NK-92 (cell line): ENCODE measurements around the gene SH3RF1.
"Not testable (repeated sequence)": the region's sequence is repeated elsewhere in the genome, so short reads cannot be mapped to it uniquely, and the experiment has no call there.

ENCODE experiments used
- DNase-seq: peaks from one replicate; lab custom pipeline; 2025; ENCODE audit not compliant: unreplicated experiment; lab: John Stamatoyannopoulos, UW

SH3RF1 gene

GRCh38 chr4:169202145-169202699 is 68.5 kb downstream of the SH3RF1 start:
- DNase-seq = no peak

- no peak for DNase-seq
These were observed 69.3 kb downstream of the SH3RF1 start for GRCh38 chr4:169201222-169202144.

GRCh38 chr4:169200361-169201030 is 70.3 kb downstream of the SH3RF1 start:
- no peak for DNase-seq

- DNase-seq = no peak
These were observed 71.6 kb downstream of the SH3RF1 start for GRCh38 chr4:169199184-169199583.

- DNase-seq = no peak
These were observed 72.6 kb downstream of the SH3RF1 start for GRCh38 chr4:169198167-169198566.

- not testable (repeated sequence) for DNase-seq
These were observed 73.5 kb downstream of the SH3RF1 start for GRCh38 chr4:169197206-169197605.

GRCh38 chr4:169195032-169195431 is 75.7 kb downstream of the SH3RF1 start:
- no peak for DNase-seq

GRCh38 chr4:169189968-169190367 is 80.8 kb downstream of the SH3RF1 start:
- not testable (repeated sequence) for DNase-seq

- DNase-seq = no peak
These were observed 81.4 kb downstream of the SH3RF1 start for GRCh38 chr4:169189372-169189771.

- no peak for DNase-seq
These were observed 82.6 kb downstream of the SH3RF1 start for GRCh38 chr4:169188204-169188603.

GRCh38 chr4:169185133-169185956 is 85.4 kb downstream of the SH3RF1 start:
- no peak for DNase-seq

GRCh38 chr4:169184686-169185085 is 86.1 kb downstream of the SH3RF1 start:
- no peak for DNase-seq

GRCh38 chr4:169184236-169184635 is 86.5 kb downstream of the SH3RF1 start:
- DNase-seq = no peak

- DNase-seq = no peak
These were observed 87.2 kb downstream of the SH3RF1 start for GRCh38 chr4:169183581-169183980.

GRCh38 chr4:169179609-169180521 is 90.9 kb downstream of the SH3RF1 start:
- no peak for DNase-seq

GRCh38 chr4:169178092-169178491 is 92.7 kb downstream of the SH3RF1 start:
- DNase-seq = not testable (repeated sequence)

GRCh38 chr4:169175476-169175875 is 95.3 kb downstream of the SH3RF1 start:
- no peak for DNase-seq

- no peak for DNase-seq
These were observed 95.7 kb downstream of the SH3RF1 start for GRCh38 chr4:169175035-169175434.

- DNase-seq = no peak
These were observed 96.5 kb downstream of the SH3RF1 start for GRCh38 chr4:169174247-169174646.
